Epithelial cell of esophagus (primary cell): ENCODE data around the gene DCUN1D2.
"Not testable (repeated sequence)": the region's sequence is repeated elsewhere in the genome, so short reads cannot be mapped to it uniquely, and the experiment has no call there.

ENCODE experiments used
- DNase-seq: peaks from one replicate; pipeline ENCODE4 v3.0.0; 2010; ENCODE audit warnings: low read depth
- H3K4me3 ChIP-seq: 2 replicates; pipeline ENCODE4 v1.5.1; 2011; ENCODE audit warnings: mild to moderate bottlenecking, low read length, control low read depth
- CTCF ChIP-seq: IDR thresholded peaks from 2 replicates; pipeline ENCODE4 v1.5.1; 2011; ENCODE audit warnings: low read depth, mild to moderate bottlenecking, low read length, control low read depth, inconsistent platforms; ENCODE audit not compliant: insufficient read depth; ENCODE audit errors: missing control alignments

The DCUN1D2 gene

GRCh38 chr13:113474179-113474578 lies 16.3 kb downstream of the DCUN1D2 start:
- TF ChIP-seq CTCF: no peak
- no peak overlapping the region for H3K4me3 ChIP-seq
- peak; percentile 67 for DNase-seq

- no peak for DNase-seq
- TF ChIP-seq CTCF: no peak
- no peak overlapping the region for H3K4me3 ChIP-seq
Measured at GRCh38 chr13:113472355-113473025, 18.0 kb downstream of the DCUN1D2 start.

- TF ChIP-seq CTCF: no peak
Measured at GRCh38 chr13:113471844-113472243, 18.7 kb downstream of the DCUN1D2 start.

GRCh38 chr13:113470635-113471163 lies 19.8 kb downstream of the DCUN1D2 start:
- H3K4me3 ChIP-seq, DNase-seq: not testable (repeated sequence)

More at GRCh38 chr13:113471844-113472243, 18.7 kb downstream of the DCUN1D2 start:
- H3K4me3 ChIP-seq: no peak overlapping the region
- no peak for DNase-seq

- no peak overlapping the region for H3K4me3 ChIP-seq
- DNase-seq: no peak
- TF ChIP-seq CTCF: no peak
Measured at GRCh38 chr13:113470073-113470472, 20.4 kb downstream of the DCUN1D2 start.

GRCh38 chr13:113469582-113469981 lies 20.9 kb downstream of the DCUN1D2 start:
- no peak for DNase-seq
- H3K4me3 ChIP-seq: no peak overlapping the region
- no peak for TF ChIP-seq CTCF

GRCh38 chr13:113468472-113469201 lies 21.9 kb downstream of the DCUN1D2 start:
- no peak overlapping the region for H3K4me3 ChIP-seq
- DNase-seq: no peak
- no peak for TF ChIP-seq CTCF
